Measurements from ENCODE around the gene SGMS1.

DNA sequence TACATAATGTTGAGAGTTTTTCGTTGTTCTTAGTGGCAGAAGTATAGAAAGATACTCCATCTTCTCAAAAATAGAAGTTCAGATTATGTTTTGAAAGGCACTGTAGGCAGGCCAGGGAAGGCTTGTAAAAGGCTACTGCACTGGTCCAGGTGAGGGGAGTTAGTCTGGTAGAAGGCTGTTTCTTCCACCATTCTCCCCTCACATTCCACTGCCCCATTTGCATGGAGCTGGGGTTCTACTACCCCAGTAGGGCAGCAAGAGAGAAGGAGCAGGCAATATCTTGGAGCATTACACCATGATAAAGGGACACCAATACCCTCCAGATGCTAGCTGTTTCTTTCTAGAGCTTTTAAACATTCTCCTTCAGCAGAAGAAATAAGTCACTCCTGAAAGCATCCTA lies 16.5 kb upstream of the SGMS1 start:
- TF ChIP-seq RAD21 (IDR thresholded peaks at IDR 0.05; ENCODE audit: low read length) (no peak), TAF1 (IDR thresholded peaks at IDR 0.05; ENCODE audit: borderline replicate concordance, low read depth, low read length) (no peak), POLR2AphosphoS5 (IDR thresholded peaks at IDR 0.05; ENCODE audit: low read depth, low read length) (no peak), GABPA (IDR thresholded peaks at IDR 0.05; ENCODE audit: low read depth) (no peak), RCOR1 (IDR thresholded peaks at IDR 0.05; ENCODE audit: low read length) (no peak)
- TF ChIP-seq, protein P1, sequence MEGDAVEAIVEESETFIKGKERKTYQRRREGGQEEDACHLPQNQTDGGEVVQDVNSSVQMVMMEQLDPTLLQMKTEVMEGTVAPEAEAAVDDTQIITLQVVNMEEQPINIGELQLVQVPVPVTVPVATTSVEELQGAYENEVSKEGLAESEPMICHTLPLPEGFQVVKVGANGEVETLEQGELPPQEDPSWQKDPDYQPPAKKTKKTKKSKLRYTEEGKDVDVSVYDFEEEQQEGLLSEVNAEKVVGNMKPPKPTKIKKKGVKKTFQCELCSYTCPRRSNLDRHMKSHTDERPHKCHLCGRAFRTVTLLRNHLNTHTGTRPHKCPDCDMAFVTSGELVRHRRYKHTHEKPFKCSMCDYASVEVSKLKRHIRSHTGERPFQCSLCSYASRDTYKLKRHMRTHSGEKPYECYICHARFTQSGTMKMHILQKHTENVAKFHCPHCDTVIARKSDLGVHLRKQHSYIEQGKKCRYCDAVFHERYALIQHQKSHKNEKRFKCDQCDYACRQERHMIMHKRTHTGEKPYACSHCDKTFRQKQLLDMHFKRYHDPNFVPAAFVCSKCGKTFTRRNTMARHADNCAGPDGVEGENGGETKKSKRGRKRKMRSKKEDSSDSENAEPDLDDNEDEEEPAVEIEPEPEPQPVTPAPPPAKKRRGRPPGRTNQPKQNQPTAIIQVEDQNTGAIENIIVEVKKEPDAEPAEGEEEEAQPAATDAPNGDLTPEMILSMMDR (IDR thresholded peaks at IDR 0.05) = no peak
